SK-N-SH treated with all-trans-retinoic acid at 6 μM for 48 hours (cell line): Measurements from ENCODE around the gene LTBP1.

ENCODE experiments used
- CSDC2 ChIP-seq: fragments of 250-450 bp; sonication (Bioruptor Pico); IDR thresholded peaks from 2 replicates; pipeline ENCODE4 v1.5.0; 2020; ENCODE audit warnings: mild to moderate bottlenecking, moderate library complexity
- PATZ1 ChIP-seq: fragments of 250-450 bp; sonication (Bioruptor Pico); IDR thresholded peaks from 2 replicates; pipeline ENCODE4 v1.8.0; 2020; ENCODE audit warnings: mild to moderate bottlenecking, moderate library complexity, borderline replicate concordance
- TOX ChIP-seq: fragments of 250-450 bp; sonication (Bioruptor Pico); IDR thresholded peaks from 2 replicates; pipeline ENCODE4 v1.8.0; 2021; ENCODE audit warnings: mild to moderate bottlenecking, moderate library complexity, borderline replicate concordance
- ZFP30 ChIP-seq: fragments of 450-650 bp; formaldehyde crosslinking; IDR thresholded peaks from 2 replicates; pipeline ENCODE4 v1.5.0; 2022; ENCODE audit warnings: mild to moderate bottlenecking, moderate library complexity

GRCh38 chr2:33195891-33196290 lies 249.1 kb downstream of the LTBP1 start:
- no peak for TF ChIP-seq TOX
- no peak for TF ChIP-seq CSDC2 (CRISPR knock-in tag)
- TF ChIP-seq PATZ1: no peak
- TF ChIP-seq ZFP30 (CRISPR knock-in tag): no peak
